Measurements from ENCODE around the gene SH3D21.

The SH3D21 gene

GRCh38 chr1:36330940-36331339 lies 24.8 kb downstream of the SH3D21 start:
- DNase-seq (ENCODE audit: low read depth), result no peak

- no peak for DNase-seq (ENCODE audit: low read depth)
These were observed 31.7 kb downstream of the SH3D21 start for GRCh38 chr1:36337830-36338229.

- no peak for DNase-seq (ENCODE audit: low read depth)
These were observed 33.0 kb downstream of the SH3D21 start for GRCh38 chr1:36339215-36339614.

GRCh38 chr1:36339615-36340014 lies 33.4 kb downstream of the SH3D21 start:
- no peak for DNase-seq (ENCODE audit: low read depth)

- no peak for DNase-seq (ENCODE audit: low read depth)
These were observed 35.6 kb downstream of the SH3D21 start for GRCh38 chr1:36341626-36342320.

- DNase-seq (ENCODE audit: low read depth), result peak; percentile 43
These were observed 36.4 kb downstream of the SH3D21 start for GRCh38 chr1:36342426-36343185.

- DNase-seq (ENCODE audit: low read depth), result no peak
These were observed 37.7 kb downstream of the SH3D21 start for GRCh38 chr1:36343651-36344394.

- DNase-seq (ENCODE audit: low read depth), result no peak
These were observed 38.2 kb downstream of the SH3D21 start for GRCh38 chr1:36344395-36344680.

- no peak for DNase-seq (ENCODE audit: low read depth)
These were observed 39.2 kb downstream of the SH3D21 start for GRCh38 chr1:36345353-36345752.

GRCh38 chr1:36346741-36347370 lies 40.7 kb downstream of the SH3D21 start:
- DNase-seq (ENCODE audit: low read depth), result no peak

- DNase-seq (ENCODE audit: low read depth), result no peak
These were observed 43.1 kb downstream of the SH3D21 start for GRCh38 chr1:36349241-36349671.

GRCh38 chr1:36349839-36350238 lies 43.7 kb downstream of the SH3D21 start:
- DNase-seq (ENCODE audit: low read depth), result no peak

- DNase-seq (ENCODE audit: low read depth), result no peak
These were observed 44.6 kb downstream of the SH3D21 start for GRCh38 chr1:36350659-36351226.

GRCh38 chr1:36351227-36351977 lies 45.2 kb downstream of the SH3D21 start:
- no peak for DNase-seq (ENCODE audit: low read depth)

GRCh38 chr1:36352125-36352909 lies 46.1 kb downstream of the SH3D21 start:
- DNase-seq (ENCODE audit: low read depth), result no peak

- DNase-seq (ENCODE audit: low read depth), result no peak
These were observed 47.0 kb downstream of the SH3D21 start for GRCh38 chr1:36352910-36353878.

- DNase-seq (ENCODE audit: low read depth), result no peak
These were observed 48.3 kb downstream of the SH3D21 start for GRCh38 chr1:36354486-36354885.

GRCh38 chr1:36355811-36356210 lies 49.6 kb downstream of the SH3D21 start:
- DNase-seq (ENCODE audit: low read depth), result no peak

GRCh38 chr1:36358514-36359084 lies 52.4 kb downstream of the SH3D21 start:
- no peak for DNase-seq (ENCODE audit: low read depth)

Data from activated T-helper 9 cell treated with anti-CD3 and anti-CD28 coated beads, Interleukin-2, amount 50 U/mL, for 16 hours (primary cell).